ENCODE data around the gene EDC3. TPM values are rescaled to one million over a fixed set of nuclear protein-coding genes. Genes with fewer than 3 reads are reported as not detected.

EDC3 gene
- total RNA-seq, 3 donors from 2014 or later = 30.9 to 31.9 (median 31.6) TPM

- ATAC-seq = no peak
- no peak for DNase-seq
- no peaks in the 10 kb centered on the region for H3K9me3 ChIP-seq
- TF ChIP-seq CTCF (IDR thresholded peaks at IDR 0.05) = no peak
- H3K4me3 ChIP-seq = no peak overlapping the region
- intact Hi-C loops (cut with DNase I, micrococcal nuclease) = no loop called here
- no peaks in the 10 kb centered on the region for H3K4me1 ChIP-seq (ENCODE audit: low read depth)
- no peaks in the 10 kb centered on the region for H3K36me3 ChIP-seq (ENCODE audit: low read depth)
Measured at GRCh38 chr15:74609938-74610301, 85.9 kb downstream of the EDC3 start.

- no peaks in the 10 kb centered on the region for H3K9me3 ChIP-seq
- ATAC-seq = no peak
- no peak for DNase-seq
- no peak for TF ChIP-seq CTCF (IDR thresholded peaks at IDR 0.05)
- H3K4me1 ChIP-seq (ENCODE audit: low read depth) = no peaks in the 10 kb centered on the region
- no peaks in the 10 kb centered on the region for H3K36me3 ChIP-seq (ENCODE audit: low read depth)
- intact Hi-C loops (cut with DNase I, micrococcal nuclease) = no loop called here
- H3K4me3 ChIP-seq = no peak overlapping the region
Measured at GRCh38 chr15:74608786-74609185, 87.0 kb downstream of the EDC3 start.

- no peak overlapping the region for H3K4me3 ChIP-seq
- DNase-seq (no peak), ATAC-seq (no peak)
- H3K36me3 ChIP-seq (ENCODE audit: low read depth) = no peaks in the 10 kb centered on the region
- H3K4me1 ChIP-seq (ENCODE audit: low read depth) = no peaks in the 10 kb centered on the region
- intact Hi-C loops (cut with DNase I, micrococcal nuclease) = no loop called here
- TF ChIP-seq CTCF (IDR thresholded peaks at IDR 0.05) = no peak
- H3K9me3 ChIP-seq = no peaks in the 10 kb centered on the region
Measured at GRCh38 chr15:74605795-74606150, 90.1 kb downstream of the EDC3 start.

- H3K36me3 ChIP-seq (ENCODE audit: low read depth) = no peaks in the 10 kb centered on the region
- H3K4me1 ChIP-seq (ENCODE audit: low read depth) = no peaks in the 10 kb centered on the region
- DNase-seq = no peak
- no peak for ATAC-seq
- no peak for TF ChIP-seq CTCF (IDR thresholded peaks at IDR 0.05)
- no peak overlapping the region for H3K4me3 ChIP-seq
- no peaks in the 10 kb centered on the region for H3K9me3 ChIP-seq
- intact Hi-C loops (cut with DNase I, micrococcal nuclease) = no loop called here
Measured at GRCh38 chr15:74604983-74605794, 90.6 kb downstream of the EDC3 start.

- no peak for TF ChIP-seq CTCF (IDR thresholded peaks at IDR 0.05)
- no peaks in the 10 kb centered on the region for H3K36me3 ChIP-seq (ENCODE audit: low read depth)
- no peak for DNase-seq
- intact Hi-C loops (cut with DNase I, micrococcal nuclease) = no loop called here
- no peak for ATAC-seq
- no peaks in the 10 kb centered on the region for H3K9me3 ChIP-seq
- no peak overlapping the region for H3K4me3 ChIP-seq
- H3K4me1 ChIP-seq (ENCODE audit: low read depth) = peaks cover 8% of the 10 kb centered on the region
Measured at GRCh38 chr15:74603789-74604705, 91.8 kb downstream of the EDC3 start.

Measured in mucosa of descending colon (tissue), 3 donors.